Measurements from ENCODE around the gene LONP2.

Gene LONP2

DNA sequence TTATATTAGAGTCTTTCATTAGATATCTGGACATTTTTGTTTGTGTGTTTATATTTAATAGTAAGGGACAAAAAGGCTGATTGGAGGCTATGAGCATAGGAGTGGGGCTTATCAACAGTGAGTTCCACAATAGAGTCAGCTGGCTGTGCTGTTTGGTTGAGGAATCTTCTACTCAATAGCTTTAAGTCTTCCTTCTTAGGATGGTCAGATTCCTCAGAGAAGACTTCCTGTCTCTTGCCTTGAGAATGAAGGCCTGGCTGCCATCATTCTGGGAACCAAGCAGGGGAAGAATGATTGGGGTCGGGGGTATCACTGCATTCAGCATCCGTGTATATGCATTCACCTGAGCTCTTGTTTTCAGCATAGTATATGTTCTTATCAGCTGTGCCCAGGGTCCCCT, 35.1 kb downstream of the LONP2 start:
- Histone ChIP-seq H3K9ac (no peak overlapping the region), H3K27ac (no peak overlapping the region), H3K4me2 (ENCODE audit: low read length) (no peak overlapping the region), H3K9me3 (ENCODE audit: control insufficient read depth, low read length) (no peaks in the 10 kb centered on the region), H3K4me1 (peaks cover 2% of the 10 kb centered on the region), H2AFZ (no peak overlapping the region), H3K79me2 (peaks cover 13% of the 10 kb centered on the region), H3K36me3 (ENCODE audit: control insufficient read depth, insufficient read depth, low read length) (no peaks in the 10 kb centered on the region), H3K27me3 (ENCODE audit: control insufficient read depth, insufficient read depth, low read length) (no peaks in the 10 kb centered on the region), H3K4me3 (ENCODE audit: low read depth, low read length) (no peak overlapping the region)
- no peak for TF ChIP-seq CTCF (IDR thresholded peaks at IDR 0.05)

GRCh38 chr16:48280546-48280945, 36.4 kb downstream of the LONP2 start:
- Histone ChIP-seq H3K36me3 (ENCODE audit: control insufficient read depth, insufficient read depth, low read length) (no peaks in the 10 kb centered on the region), H3K79me2 (peaks cover 9% of the 10 kb centered on the region), H3K9ac (no peak overlapping the region), H3K4me2 (ENCODE audit: low read length) (no peak overlapping the region), H3K9me3 (ENCODE audit: control insufficient read depth, low read length) (no peaks in the 10 kb centered on the region), H3K27me3 (ENCODE audit: control insufficient read depth, insufficient read depth, low read length) (no peaks in the 10 kb centered on the region), H3K4me1 (peaks cover 2% of the 10 kb centered on the region), H2AFZ (no peak overlapping the region), H3K27ac (no peak overlapping the region), H3K4me3 (ENCODE audit: low read depth, low read length) (no peak overlapping the region)
- no peak for TF ChIP-seq CTCF (IDR thresholded peaks at IDR 0.05)

DNA sequence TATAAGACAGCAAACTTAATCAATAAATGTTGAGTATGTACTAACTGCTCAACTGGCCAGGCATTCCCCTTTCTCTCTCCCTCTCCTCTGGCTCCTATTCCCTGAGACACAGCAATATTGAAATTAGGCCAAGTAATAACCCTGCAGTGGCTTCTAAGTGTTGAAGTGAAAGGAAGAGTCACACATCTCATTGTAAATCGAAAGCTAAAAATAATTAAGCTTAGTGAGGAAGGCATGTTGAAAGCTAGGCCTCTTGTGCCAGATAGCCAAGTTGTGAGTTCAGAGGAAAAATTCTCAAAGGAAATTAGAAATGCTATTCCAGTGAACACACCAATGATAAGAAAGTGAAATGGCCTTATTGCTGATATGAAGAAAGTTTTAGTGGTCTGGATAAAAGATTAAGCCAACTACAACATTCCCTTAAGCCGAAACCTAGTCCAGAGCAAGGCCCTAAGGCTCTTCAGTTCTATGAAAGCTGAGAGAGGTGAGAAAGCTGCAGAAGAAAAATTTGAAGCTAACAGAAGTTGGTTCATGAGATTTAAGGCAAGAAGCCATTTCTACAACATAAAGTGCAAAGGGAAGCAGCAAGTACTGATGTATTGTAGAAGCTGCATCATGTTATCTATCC, 38.6 kb downstream of the LONP2 start:
- H3K4me1 ChIP-seq, result peaks cover 2% of the 10 kb centered on the region
- H3K27me3 ChIP-seq (ENCODE audit: control insufficient read depth, insufficient read depth, low read length), result no peaks in the 10 kb centered on the region
- H3K4me3 ChIP-seq (ENCODE audit: low read depth, low read length), result no peak overlapping the region
- no peaks in the 10 kb centered on the region for H3K9me3 ChIP-seq (ENCODE audit: control insufficient read depth, low read length)
- TF ChIP-seq CTCF (IDR thresholded peaks at IDR 0.05), result no peak
- H3K4me2 ChIP-seq (ENCODE audit: low read length), result no peak overlapping the region
- peaks cover 22% of the 10 kb centered on the region for H3K79me2 ChIP-seq
- no peak overlapping the region for H3K27ac ChIP-seq
- no peak overlapping the region for H2AFZ ChIP-seq
- no peaks in the 10 kb centered on the region for H3K36me3 ChIP-seq (ENCODE audit: control insufficient read depth, insufficient read depth, low read length)
- H3K9ac ChIP-seq, result no peak overlapping the region

GRCh38 chr16:48284772-48285409, 40.8 kb downstream of the LONP2 start:
- Histone ChIP-seq H3K4me1 (peaks cover 2% of the 10 kb centered on the region), H3K4me3 (ENCODE audit: low read depth, low read length) (no peak overlapping the region), H3K79me2 (peaks cover 26% of the 10 kb centered on the region), H3K9me3 (ENCODE audit: control insufficient read depth, low read length) (no peaks in the 10 kb centered on the region), H3K36me3 (ENCODE audit: control insufficient read depth, insufficient read depth, low read length) (no peaks in the 10 kb centered on the region), H3K27me3 (ENCODE audit: control insufficient read depth, insufficient read depth, low read length) (no peaks in the 10 kb centered on the region), H3K9ac (no peak overlapping the region), H2AFZ (no peak overlapping the region), H3K27ac (no peak overlapping the region), H3K4me2 (ENCODE audit: low read length) (no peak overlapping the region)
- no peak for TF ChIP-seq CTCF (IDR thresholded peaks at IDR 0.05)

GRCh38 chr16:48287239-48287638, 43.1 kb downstream of the LONP2 start:
- H2AFZ ChIP-seq, result no peak overlapping the region
- H3K4me3 ChIP-seq (ENCODE audit: low read depth, low read length), result no peak overlapping the region
- H3K4me2 ChIP-seq (ENCODE audit: low read length), result no peak overlapping the region
- no peaks in the 10 kb centered on the region for H3K27me3 ChIP-seq (ENCODE audit: control insufficient read depth, insufficient read depth, low read length)
- H3K79me2 ChIP-seq, result peaks cover 29% of the 10 kb centered on the region
- no peak overlapping the region for H3K9ac ChIP-seq
- no peak for TF ChIP-seq CTCF (IDR thresholded peaks at IDR 0.05)
- no peaks in the 10 kb centered on the region for H3K36me3 ChIP-seq (ENCODE audit: control insufficient read depth, insufficient read depth, low read length)
- peaks cover 2% of the 10 kb centered on the region for H3K4me1 ChIP-seq
- H3K9me3 ChIP-seq (ENCODE audit: control insufficient read depth, low read length), result no peaks in the 10 kb centered on the region
- H3K27ac ChIP-seq, result no peak overlapping the region
